Liver (tissue), 9 donors: ENCODE measurements around the gene ANO10. TPM values are rescaled to one million over a fixed set of nuclear protein-coding genes. Genes with fewer than 3 reads are reported as not detected.

Source experiments
- DNase-seq: peaks from one replicate; pipeline ENCODE4 v3.0.0-alpha.2; 2017; ENCODE audit warnings: low spot score
- H3K27ac ChIP-seq, 2 donors: one replicate each; pipeline ENCODE4 v1.7.0; 2013; ENCODE audit warnings: inconsistent platforms in 2 of 2, low read length in 2 of 2, control low read depth in 1 of 2, low read depth in 1 of 2, mild to moderate bottlenecking in 1 of 2
- H3K27me3 ChIP-seq, 4 donors: one replicate each; pipeline versions ENCODE4 v1.6.1 to v1.7.0; 2013; ENCODE audit warnings: low read length in 3 of 4, inconsistent platforms in 1 of 4, mild to moderate bottlenecking in 1 of 4, moderate library complexity in 1 of 4; ENCODE audit not compliant: control insufficient read depth in 4 of 4, insufficient read depth in 4 of 4
- H3K36me3 ChIP-seq, 4 donors: one replicate each; pipeline versions ENCODE4 v1.6.1 to v1.7.0; 2013; ENCODE audit warnings: low read length in 3 of 4, mild to moderate bottlenecking in 3 of 4, low read depth in 1 of 4, moderate library complexity in 1 of 4; ENCODE audit not compliant: control insufficient read depth in 4 of 4, insufficient read depth in 3 of 4
- H3K4me1 ChIP-seq, 4 donors: one replicate each; pipeline versions ENCODE4 v1.6.1 to v1.7.0; 2013; ENCODE audit warnings: low read length in 3 of 4, mild to moderate bottlenecking in 3 of 4, moderate library complexity in 1 of 4; ENCODE audit not compliant: control insufficient read depth in 4 of 4, insufficient read depth in 4 of 4
- H3K4me3 ChIP-seq, 3 donors: one replicate each; pipeline versions ENCODE4 v1.6.1 to v1.7.0; 2013; ENCODE audit warnings: low read length in 3 of 3, control low read depth in 1 of 3, low read depth in 1 of 3, mild to moderate bottlenecking in 1 of 3
- H3K9ac ChIP-seq, 2 donors: one replicate each; pipeline ENCODE4 v1.7.0; 2013; ENCODE audit warnings: low read length in 2 of 2, mild to moderate bottlenecking in 2 of 2, moderate library complexity in 2 of 2, control low read depth in 1 of 2, low read depth in 1 of 2
- H3K9me3 ChIP-seq, 4 donors: one replicate each; pipeline versions ENCODE4 v1.6.1 to v1.7.0; 2013; ENCODE audit warnings: low read length in 3 of 4; ENCODE audit not compliant: control insufficient read depth in 4 of 4
- EGR1 ChIP-seq, 2 donors: IDR thresholded peaks; 2 replicates each; pipeline ENCODE4 v1.6.1; 2016 to 2018; ENCODE audit warnings: antibody characterized with exemption in 2 of 2, low read depth in 2 of 2
- FOXA1 ChIP-seq: IDR thresholded peaks from 2 replicates; pipeline ENCODE4 v1.6.1; 2016; ENCODE audit warnings: antibody characterized with exemption
- FOXA2 ChIP-seq: IDR thresholded peaks from 2 replicates; pipeline ENCODE4 v1.6.1; 2016; ENCODE audit warnings: antibody characterized with exemption
- GABPA ChIP-seq, 2 donors: IDR thresholded peaks in 1 of 2; conservative IDR thresholded peaks in 1 of 2; 2 replicates each; pipeline ENCODE4 v1.6.1; 2016; ENCODE audit warnings: antibody characterized with exemption in 2 of 2, mild to moderate bottlenecking in 1 of 2, moderate library complexity in 1 of 2
- HNF4A ChIP-seq, 2 donors: conservative IDR thresholded peaks; 2 replicates each; pipeline ENCODE4 v1.6.1; 2016; ENCODE audit warnings: antibody characterized with exemption in 2 of 2, mild to moderate bottlenecking in 2 of 2
- HNF4G ChIP-seq: IDR thresholded peaks from 2 replicates; pipeline ENCODE4 v1.6.1; 2016; ENCODE audit warnings: antibody characterized with exemption
- JUND ChIP-seq, 2 donors: IDR thresholded peaks; 2 replicates each; pipeline ENCODE4 v1.6.1; 2016; ENCODE audit warnings: antibody characterized with exemption in 2 of 2
- MAX ChIP-seq: IDR thresholded peaks from 2 replicates; pipeline ENCODE4 v1.6.1; 2016; ENCODE audit warnings: antibody characterized with exemption
- NR2F2 ChIP-seq: IDR thresholded peaks from 2 replicates; pipeline ENCODE4 v1.6.1; 2016; ENCODE audit warnings: antibody characterized with exemption
- RXRA ChIP-seq, 2 donors: IDR thresholded peaks; 2 replicates each; pipeline ENCODE4 v1.6.1; 2017 to 2018; ENCODE audit warnings: antibody characterized with exemption in 2 of 2, mild to moderate bottlenecking in 1 of 2
- SP1 ChIP-seq: IDR thresholded peaks from 2 replicates; pipeline ENCODE4 v1.6.1; 2018; ENCODE audit warnings: antibody characterized with exemption, mild to moderate bottlenecking
- YY1 ChIP-seq: IDR thresholded peaks from 2 replicates; pipeline ENCODE4 v1.6.1; 2016; ENCODE audit warnings: antibody characterized with exemption, mild to moderate bottlenecking
- ZBTB33 ChIP-seq: IDR thresholded peaks from 2 replicates; pipeline ENCODE4 v1.6.1; 2016; ENCODE audit warnings: antibody characterized with exemption
- WGBS: extraction: QIAGEN DNeasy Blood & Tissue Kit; methylation state at CpG from one replicate; pipeline ENCODE4 v1.1.7; 2013; 5-methylcytosine and 5-hydroxymethylcytosine counted together
- polyA plus RNA-seq, 2 donors: library from polyadenylated mRNA; stranded (reverse) in 1 of 2; unstranded in 1 of 2; fragments of 200-250 nt in 1 of 2; fragments of >200 nt in 1 of 2; fragmentation: Nextera tagmentation in 1 of 2; extraction: Ambion mirVana in 1 of 2; gene quantifications; one replicate each; pipeline versions ENCODE4 v1.2.1 to v1.2.3, GENCODE V29; 2013 to 2015
- total RNA-seq, 2 donors: library from RNA; depleted of rRNA; stranded (reverse); fragments of >200 nt; gene quantifications; one replicate each; pipeline ENCODE4 v1.2.3, GENCODE V29; 2014
- TF ChIP-seq, protein P1 (sequence below): fragments of 150-350 bp; IDR thresholded peaks from 2 replicates; pipeline ENCODE4 v1.5.1; 2017; ENCODE audit warnings: improper control_type of control experiment, low read depth, low read length; ENCODE audit not compliant: missing input control
- TF ChIP-seq, protein P2 (sequence below): IDR thresholded peaks from 2 replicates; pipeline ENCODE4 v1.6.1; 2016; ENCODE audit warnings: antibody characterized with exemption, mild to moderate bottlenecking
- donor health status: healthy.
- donor health status: healthy.
- donor health status: healthy.
- donor health status: healthy.
- donor health status: healthy.

The ANO10 gene
- total and polyA plus RNA-seq, 4 donors = 5.6 to 8.7 (median 6.8) TPM

DNA sequence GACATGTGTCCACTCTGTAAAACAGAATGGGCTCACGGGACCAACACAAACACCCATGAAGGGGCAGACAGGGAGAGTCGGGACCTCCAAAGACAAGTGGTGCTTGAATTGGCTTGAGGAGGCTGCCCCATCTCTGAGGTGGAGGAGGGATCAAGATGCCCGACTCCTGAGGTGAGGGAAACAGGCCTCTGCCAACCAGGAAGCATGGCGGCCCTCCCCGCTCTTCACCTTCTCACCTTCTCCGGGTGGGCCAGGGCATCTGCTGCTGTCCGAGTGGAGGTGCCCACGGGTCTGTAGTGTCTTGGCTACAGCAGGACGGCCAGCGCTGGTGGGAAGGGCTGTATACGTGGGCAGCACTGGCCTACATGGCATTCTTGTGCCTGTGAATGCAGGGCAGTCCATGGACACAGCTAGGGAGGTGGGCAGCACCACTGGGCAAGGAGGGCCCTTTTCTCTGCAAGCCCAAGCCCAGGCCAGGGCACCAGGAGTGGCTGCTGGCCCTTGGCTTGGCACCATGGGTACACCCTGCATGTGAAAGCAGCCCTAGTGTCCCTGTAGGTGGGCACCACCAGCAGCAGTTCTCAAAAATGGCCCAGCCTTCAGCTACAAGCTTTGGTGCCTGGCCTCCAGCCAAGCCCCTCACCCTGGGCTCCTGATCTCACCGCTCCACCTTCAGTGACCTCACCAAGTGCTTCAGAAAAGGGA, 256.1 kb downstream of the ANO10 start:
- no peaks in the 10 kb centered on the region for H3K27me3 ChIP-seq
- H3K4me3 ChIP-seq = no peak overlapping the region
- H3K9me3 ChIP-seq = no peaks in the 10 kb centered on the region
- no peak overlapping the region for H3K27ac ChIP-seq
- WGBS = 98% methylated on average over 12 of the region's 12 CpGs
- no peaks in the 10 kb centered on the region for H3K36me3 ChIP-seq
- no peak for DNase-seq
- H3K4me1 ChIP-seq = peaks cover 0 to 2% (median 0%) of the 10 kb centered on the region in 4 donors
- no peak for TF ChIP-seq GABPA (IDR thresholded peaks at IDR 0.05 in 1 of 2, conservative IDR thresholded peaks at IDR 0.05 in 1 of 2)
- no peak for TF ChIP-seq MAX
- TF ChIP-seq NR2F2 = no peak
- H3K9ac ChIP-seq = no peak overlapping the region

DNA sequence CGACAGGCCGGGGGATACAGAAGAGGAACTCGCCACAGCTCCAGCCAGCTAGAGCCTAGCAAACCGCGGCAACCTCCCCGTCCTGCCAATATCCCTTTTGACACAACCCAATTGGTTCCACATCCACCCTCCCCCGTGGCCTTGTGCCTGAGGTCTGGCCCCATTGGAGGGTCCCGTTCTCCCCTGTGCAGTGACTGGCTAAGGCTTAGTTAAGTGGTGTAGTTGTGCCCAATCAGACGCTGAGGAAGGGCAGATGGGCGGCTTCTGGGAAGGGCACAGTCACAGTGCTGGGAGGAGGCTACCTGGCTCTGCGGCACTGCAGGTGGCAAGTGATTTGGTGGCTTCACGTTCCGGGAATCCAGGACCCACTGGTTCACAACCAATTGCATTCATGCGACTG, 256.9 kb downstream of the ANO10 start:
- H3K4me3 ChIP-seq = no peak overlapping the region
- no peak for TF ChIP-seq FOXA2
- no peak for TF ChIP-seq NR2F2
- TF ChIP-seq ZBTB33 = no peak
- TF ChIP-seq RXRA (IDR thresholded peaks at IDR 0.05) = no peak
- no peak for TF ChIP-seq MAX
- TF ChIP-seq EGR1 (IDR thresholded peaks at IDR 0.05; ENCODE audit: low read depth in 2 of 2) = no peak
- TF ChIP-seq, protein P1, sequence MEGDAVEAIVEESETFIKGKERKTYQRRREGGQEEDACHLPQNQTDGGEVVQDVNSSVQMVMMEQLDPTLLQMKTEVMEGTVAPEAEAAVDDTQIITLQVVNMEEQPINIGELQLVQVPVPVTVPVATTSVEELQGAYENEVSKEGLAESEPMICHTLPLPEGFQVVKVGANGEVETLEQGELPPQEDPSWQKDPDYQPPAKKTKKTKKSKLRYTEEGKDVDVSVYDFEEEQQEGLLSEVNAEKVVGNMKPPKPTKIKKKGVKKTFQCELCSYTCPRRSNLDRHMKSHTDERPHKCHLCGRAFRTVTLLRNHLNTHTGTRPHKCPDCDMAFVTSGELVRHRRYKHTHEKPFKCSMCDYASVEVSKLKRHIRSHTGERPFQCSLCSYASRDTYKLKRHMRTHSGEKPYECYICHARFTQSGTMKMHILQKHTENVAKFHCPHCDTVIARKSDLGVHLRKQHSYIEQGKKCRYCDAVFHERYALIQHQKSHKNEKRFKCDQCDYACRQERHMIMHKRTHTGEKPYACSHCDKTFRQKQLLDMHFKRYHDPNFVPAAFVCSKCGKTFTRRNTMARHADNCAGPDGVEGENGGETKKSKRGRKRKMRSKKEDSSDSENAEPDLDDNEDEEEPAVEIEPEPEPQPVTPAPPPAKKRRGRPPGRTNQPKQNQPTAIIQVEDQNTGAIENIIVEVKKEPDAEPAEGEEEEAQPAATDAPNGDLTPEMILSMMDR = no peak
- TF ChIP-seq JUND (IDR thresholded peaks at IDR 0.05) = no peak
- peaks cover 0 to 2% (median 0%) of the 10 kb centered on the region in 4 donors for H3K4me1 ChIP-seq
- H3K9me3 ChIP-seq = no peaks in the 10 kb centered on the region
- H3K27ac ChIP-seq = no peak overlapping the region
- no peaks in the 10 kb centered on the region for H3K36me3 ChIP-seq
- no peak overlapping the region for H3K9ac ChIP-seq
- no peak for DNase-seq
- WGBS = 96% methylated on average over 14 of the region's 14 CpGs
- H3K27me3 ChIP-seq = no peaks in the 10 kb centered on the region

GRCh38 chr3:43364494-43364893, 257.3 kb downstream of the ANO10 start:
- no peak overlapping the region for H3K4me3 ChIP-seq
- H3K27me3 ChIP-seq = no peaks in the 10 kb centered on the region
- no peaks in the 10 kb centered on the region for H3K36me3 ChIP-seq
- H3K9me3 ChIP-seq = no peaks in the 10 kb centered on the region
- 98% methylated on average over 14 of the region's 14 CpGs for WGBS
- peaks cover 0 to 2% (median 0%) of the 10 kb centered on the region in 4 donors for H3K4me1 ChIP-seq
- H3K27ac ChIP-seq = peak overlapping the region in 1 of 2 donors; percentile 16
- no peak for DNase-seq
- no peak overlapping the region for H3K9ac ChIP-seq
- no peak for TF ChIP-seq EGR1 (IDR thresholded peaks at IDR 0.05; ENCODE audit: low read depth in 2 of 2)
- TF ChIP-seq ZBTB33 = no peak
- no peak for TF ChIP-seq NR2F2
- no peak for TF ChIP-seq HNF4G
- TF ChIP-seq HNF4A (conservative IDR thresholded peaks at IDR 0.05) = no peak
- TF ChIP-seq, protein P2, sequence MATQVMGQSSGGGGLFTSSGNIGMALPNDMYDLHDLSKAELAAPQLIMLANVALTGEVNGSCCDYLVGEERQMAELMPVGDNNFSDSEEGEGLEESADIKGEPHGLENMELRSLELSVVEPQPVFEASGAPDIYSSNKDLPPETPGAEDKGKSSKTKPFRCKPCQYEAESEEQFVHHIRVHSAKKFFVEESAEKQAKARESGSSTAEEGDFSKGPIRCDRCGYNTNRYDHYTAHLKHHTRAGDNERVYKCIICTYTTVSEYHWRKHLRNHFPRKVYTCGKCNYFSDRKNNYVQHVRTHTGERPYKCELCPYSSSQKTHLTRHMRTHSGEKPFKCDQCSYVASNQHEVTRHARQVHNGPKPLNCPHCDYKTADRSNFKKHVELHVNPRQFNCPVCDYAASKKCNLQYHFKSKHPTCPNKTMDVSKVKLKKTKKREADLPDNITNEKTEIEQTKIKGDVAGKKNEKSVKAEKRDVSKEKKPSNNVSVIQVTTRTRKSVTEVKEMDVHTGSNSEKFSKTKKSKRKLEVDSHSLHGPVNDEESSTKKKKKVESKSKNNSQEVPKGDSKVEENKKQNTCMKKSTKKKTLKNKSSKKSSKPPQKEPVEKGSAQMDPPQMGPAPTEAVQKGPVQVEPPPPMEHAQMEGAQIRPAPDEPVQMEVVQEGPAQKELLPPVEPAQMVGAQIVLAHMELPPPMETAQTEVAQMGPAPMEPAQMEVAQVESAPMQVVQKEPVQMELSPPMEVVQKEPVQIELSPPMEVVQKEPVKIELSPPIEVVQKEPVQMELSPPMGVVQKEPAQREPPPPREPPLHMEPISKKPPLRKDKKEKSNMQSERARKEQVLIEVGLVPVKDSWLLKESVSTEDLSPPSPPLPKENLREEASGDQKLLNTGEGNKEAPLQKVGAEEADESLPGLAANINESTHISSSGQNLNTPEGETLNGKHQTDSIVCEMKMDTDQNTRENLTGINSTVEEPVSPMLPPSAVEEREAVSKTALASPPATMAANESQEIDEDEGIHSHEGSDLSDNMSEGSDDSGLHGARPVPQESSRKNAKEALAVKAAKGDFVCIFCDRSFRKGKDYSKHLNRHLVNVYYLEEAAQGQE = no peak
- TF ChIP-seq FOXA1 = no peak
- TF ChIP-seq GABPA (IDR thresholded peaks at IDR 0.05 in 1 of 2, conservative IDR thresholded peaks at IDR 0.05 in 1 of 2) = no peak
- TF ChIP-seq FOXA2 = no peak
- no peak for TF ChIP-seq RXRA (IDR thresholded peaks at IDR 0.05)
- TF ChIP-seq YY1 = no peak
- no peak for TF ChIP-seq SP1
- no peak for TF ChIP-seq MAX
- TF ChIP-seq JUND (IDR thresholded peaks at IDR 0.05) = no peak
